Measurements from ENCODE around the gene OVCA2. TPM values are rescaled to one million over a fixed set of nuclear protein-coding genes. Genes with fewer than 3 reads are reported as not detected.

The OVCA2 gene
- total RNA-seq, 4 donors from 2014 or later: 36.6 to 51.5 (median 42.7) TPM

DNA sequence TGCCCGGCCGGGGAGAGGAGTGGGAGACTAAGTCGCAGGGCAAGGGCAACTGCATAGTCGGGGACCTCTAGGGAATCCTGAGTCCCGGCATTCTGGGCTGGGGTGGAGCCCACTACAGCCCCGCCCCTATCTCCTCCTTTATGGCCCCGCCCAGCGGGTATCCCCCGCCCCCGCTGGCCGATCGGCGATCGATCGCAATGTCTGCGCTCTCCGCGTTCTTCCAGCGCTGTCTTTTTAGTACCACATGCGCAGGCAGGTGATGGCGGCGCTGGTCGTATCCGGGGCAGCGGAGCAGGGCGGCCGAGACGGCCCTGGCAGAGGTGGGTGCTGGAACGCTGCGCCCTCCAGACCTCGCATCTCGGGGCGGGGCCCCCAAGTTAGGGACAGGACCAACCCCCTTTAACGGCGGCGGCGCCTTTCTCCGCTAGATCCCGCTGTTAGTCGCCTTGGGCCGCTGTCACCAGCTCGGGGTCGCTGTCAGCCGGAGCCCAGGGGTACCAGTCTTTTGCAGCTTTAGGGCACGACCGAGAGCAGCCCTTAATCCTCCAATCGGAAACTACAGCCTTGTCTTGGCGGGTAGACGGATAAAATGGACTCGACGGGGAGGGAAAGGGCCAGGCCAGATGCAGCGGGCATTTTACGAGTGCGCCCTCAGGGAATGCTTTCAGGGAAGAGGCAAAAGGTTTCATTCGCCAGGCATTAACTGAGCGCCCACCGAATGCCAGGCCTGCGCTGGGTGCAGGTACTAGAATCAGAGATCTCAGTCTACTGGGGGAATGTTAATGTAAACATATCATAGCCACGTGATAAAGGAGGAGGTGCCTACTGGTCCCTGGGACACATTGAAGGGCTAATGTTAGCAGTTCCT lies 11.7 kb upstream of the OVCA2 start, which contains the start of gene DPH1:
TSS of gene DPH1 (plus strand) at position 243 of the 868 bp plus-strand sequence. CDS start at position 260, 17 bp downstream.
- TF ChIP-seq POLR2A (IDR thresholded peaks at IDR 0.05): peak in 1 of 2 donors; percentile 32
- TF ChIP-seq EP300 (IDR thresholded peaks at IDR 0.05): no peak
- peak; percentile 46 to 88 (median 79) for TF ChIP-seq POLR2AphosphoS5 (IDR thresholded peaks at IDR 0.05)
- TF ChIP-seq, protein P1, sequence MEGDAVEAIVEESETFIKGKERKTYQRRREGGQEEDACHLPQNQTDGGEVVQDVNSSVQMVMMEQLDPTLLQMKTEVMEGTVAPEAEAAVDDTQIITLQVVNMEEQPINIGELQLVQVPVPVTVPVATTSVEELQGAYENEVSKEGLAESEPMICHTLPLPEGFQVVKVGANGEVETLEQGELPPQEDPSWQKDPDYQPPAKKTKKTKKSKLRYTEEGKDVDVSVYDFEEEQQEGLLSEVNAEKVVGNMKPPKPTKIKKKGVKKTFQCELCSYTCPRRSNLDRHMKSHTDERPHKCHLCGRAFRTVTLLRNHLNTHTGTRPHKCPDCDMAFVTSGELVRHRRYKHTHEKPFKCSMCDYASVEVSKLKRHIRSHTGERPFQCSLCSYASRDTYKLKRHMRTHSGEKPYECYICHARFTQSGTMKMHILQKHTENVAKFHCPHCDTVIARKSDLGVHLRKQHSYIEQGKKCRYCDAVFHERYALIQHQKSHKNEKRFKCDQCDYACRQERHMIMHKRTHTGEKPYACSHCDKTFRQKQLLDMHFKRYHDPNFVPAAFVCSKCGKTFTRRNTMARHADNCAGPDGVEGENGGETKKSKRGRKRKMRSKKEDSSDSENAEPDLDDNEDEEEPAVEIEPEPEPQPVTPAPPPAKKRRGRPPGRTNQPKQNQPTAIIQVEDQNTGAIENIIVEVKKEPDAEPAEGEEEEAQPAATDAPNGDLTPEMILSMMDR (IDR thresholded peaks at IDR 0.05): no peak
- H3K4me3 ChIP-seq: peak within 1 kb of the TSS; percentile 78
- H3K4me1 ChIP-seq: peaks cover 46% of the 10 kb centered on the region
- WGBS: 2% methylated on average over 12 of the region's 59 CpGs
- no peaks in the 10 kb centered on the region for H3K9me3 ChIP-seq
- peak; percentile 90 to 92 for DNase-seq (ENCODE audit: low spot score in 2 of 2)
- H3K36me3 ChIP-seq: peaks cover 8% of the 10 kb centered on the region
- peak within 1 kb of the TSS; percentile 52 for H3K27ac ChIP-seq
- no peaks in the 10 kb centered on the region for H3K27me3 ChIP-seq

DNA sequence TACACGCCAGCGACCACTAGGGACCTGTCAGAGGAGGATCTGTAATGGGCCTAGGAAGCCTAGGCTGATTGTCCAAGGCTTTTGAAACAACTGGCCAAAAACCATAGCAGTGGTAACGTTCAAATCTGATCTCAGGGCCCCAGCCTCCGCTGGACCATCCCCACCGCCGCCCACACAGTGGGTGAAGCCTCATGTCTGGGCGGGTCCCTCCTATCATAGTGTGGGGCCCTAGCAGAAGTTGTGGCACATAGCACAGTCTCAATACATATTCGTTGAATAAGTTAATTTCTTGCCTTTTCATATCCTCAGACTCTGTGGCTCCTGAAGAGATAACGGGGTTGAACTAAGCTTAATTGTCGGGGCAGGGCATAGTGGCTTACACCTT lies 11.1 kb upstream of the OVCA2 start:
- Histone ChIP-seq H3K27me3 (no peaks in the 10 kb centered on the region), H3K36me3 (peaks cover 13% of the 10 kb centered on the region), H3K4me3 (peak overlapping the region; percentile 78), H3K4me1 (peaks cover 39% of the 10 kb centered on the region), H3K27ac (no peak overlapping the region), H3K9me3 (no peaks in the 10 kb centered on the region)
- TF ChIP-seq EP300 (IDR thresholded peaks at IDR 0.05) (no peak), POLR2AphosphoS5 (IDR thresholded peaks at IDR 0.05) (no peak), POLR2A (IDR thresholded peaks at IDR 0.05) (no peak)
- TF ChIP-seq, protein P1 (IDR thresholded peaks at IDR 0.05): peak in 1 of 2 donors; percentile 36
- WGBS: 18% methylated on average over 9 of the region's 10 CpGs
- no peak for DNase-seq (ENCODE audit: low spot score in 2 of 2)

DNA sequence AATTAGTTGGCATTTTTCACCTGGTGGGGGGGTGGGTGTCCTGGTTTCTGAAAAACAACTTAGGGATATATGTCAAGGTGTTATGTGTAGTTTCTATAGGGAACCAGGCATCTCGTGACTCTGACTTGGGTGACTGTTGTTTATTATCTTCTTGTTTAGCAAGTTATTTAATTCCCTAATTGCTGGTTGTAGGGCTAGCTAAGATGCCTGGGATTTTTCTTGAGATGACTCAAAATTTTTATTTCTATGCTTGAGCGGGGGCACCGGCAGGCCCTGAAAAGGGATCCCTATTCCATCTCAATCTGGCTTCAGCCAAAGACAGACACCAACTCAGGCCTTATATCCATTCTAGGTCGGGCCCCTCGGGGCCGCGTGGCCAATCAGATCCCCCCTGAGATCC lies 8.7 kb upstream of the OVCA2 start:
- DNase-seq (ENCODE audit: low spot score in 2 of 2): no peak
- Histone ChIP-seq H3K27me3 (no peaks in the 10 kb centered on the region), H3K36me3 (peaks cover 34% of the 10 kb centered on the region), H3K27ac (no peak overlapping the region), H3K4me1 (peaks cover 29% of the 10 kb centered on the region), H3K9me3 (no peaks in the 10 kb centered on the region), H3K4me3 (no peak overlapping the region)
- TF ChIP-seq POLR2AphosphoS5 (IDR thresholded peaks at IDR 0.05): no peak
- no peak for TF ChIP-seq EP300 (IDR thresholded peaks at IDR 0.05)
- TF ChIP-seq, protein P1 (IDR thresholded peaks at IDR 0.05): no peak
- no peak for TF ChIP-seq POLR2A (IDR thresholded peaks at IDR 0.05)
- 95% methylated on average over 7 of the region's 7 CpGs for WGBS

GRCh38 chr17:2034157-2034556 lies 7.7 kb upstream of the OVCA2 start:
- Histone ChIP-seq H3K36me3 (peaks cover 40% of the 10 kb centered on the region), H3K4me3 (no peak overlapping the region), H3K27ac (no peak overlapping the region), H3K4me1 (peaks cover 28% of the 10 kb centered on the region), H3K27me3 (no peaks in the 10 kb centered on the region), H3K9me3 (no peaks in the 10 kb centered on the region)
- no peak for DNase-seq (ENCODE audit: low spot score in 2 of 2)
- WGBS: 73% methylated on average over 3 of the region's 7 CpGs
- TF ChIP-seq EP300 (IDR thresholded peaks at IDR 0.05) (no peak), POLR2AphosphoS5 (IDR thresholded peaks at IDR 0.05) (no peak), POLR2A (IDR thresholded peaks at IDR 0.05) (no peak)
- TF ChIP-seq, protein P1 (IDR thresholded peaks at IDR 0.05): no peak

DNA sequence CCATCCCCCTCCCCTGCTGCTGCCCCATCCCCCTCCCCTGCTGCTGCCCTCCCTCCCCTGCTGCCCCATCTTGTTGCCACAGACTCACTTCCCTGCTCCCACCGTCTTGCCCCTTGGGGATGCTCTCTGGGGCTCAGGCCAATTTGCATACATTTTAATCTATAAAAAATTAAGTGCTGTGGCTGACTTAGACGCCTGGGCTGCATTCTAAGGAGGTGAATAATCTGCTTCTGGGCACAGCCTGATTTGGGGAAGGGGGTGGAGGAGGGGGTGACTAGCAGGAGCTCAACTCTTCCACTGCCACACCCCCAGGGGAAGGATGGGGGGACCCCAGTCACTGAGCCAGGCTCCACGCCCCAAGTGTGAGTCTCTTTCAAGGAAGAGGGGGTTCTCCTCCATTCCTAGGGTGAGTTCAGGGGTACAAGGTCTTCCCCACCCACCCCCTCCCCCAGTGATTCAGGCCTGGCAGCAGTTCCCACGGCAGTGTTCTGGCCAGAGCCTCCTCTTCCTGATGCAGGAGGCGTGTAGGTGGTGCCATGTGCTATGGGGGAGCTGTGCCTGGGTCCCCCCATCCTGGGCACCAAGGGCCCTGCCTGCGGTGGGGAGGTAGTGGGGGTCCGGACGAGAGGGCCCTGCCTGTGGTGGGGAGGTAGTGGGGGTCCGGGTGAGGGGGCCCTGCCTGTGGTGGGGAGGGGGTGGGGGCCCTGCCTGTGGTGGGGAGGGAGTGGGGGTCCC lies 6.8 kb upstream of the OVCA2 start:
- TF ChIP-seq EP300 (IDR thresholded peaks at IDR 0.05) (no peak), POLR2AphosphoS5 (IDR thresholded peaks at IDR 0.05) (no peak), POLR2A (IDR thresholded peaks at IDR 0.05) (no peak)
- TF ChIP-seq, protein P1 (IDR thresholded peaks at IDR 0.05): no peak
- WGBS: no CpG with 5 or more reads among the region's 9 CpGs
- Histone ChIP-seq H3K36me3 (peaks cover 42% of the 10 kb centered on the region), H3K4me1 (peaks cover 25% of the 10 kb centered on the region), H3K27ac (no peak overlapping the region), H3K4me3 (no peak overlapping the region), H3K27me3 (no peaks in the 10 kb centered on the region), H3K9me3 (no peaks in the 10 kb centered on the region)
- no peak for DNase-seq (ENCODE audit: low spot score in 2 of 2)

Data from suprapubic skin (tissue), 4 donors.